H9 (cell line): Measurements from ENCODE around the gene COL4A2. TPM values are rescaled to one million over a fixed set of nuclear protein-coding genes. Genes with fewer than 3 reads are reported as not detected.

Experiments used
- DNase-seq: peaks from one replicate; pipeline ENCODE4 v3.0.0-alpha.2; 2017
- H2AFZ ChIP-seq: one replicate; pipeline ENCODE4 v1.6.1; 2013; ENCODE audit warnings: mild to moderate bottlenecking, low read length, control low read depth, moderate library complexity
- H2AK5ac ChIP-seq: 2 replicates; pipeline ENCODE4 v1.6.1; 2013; ENCODE audit warnings: low read length, control low read depth, mixed read lengths; ENCODE audit not compliant: insufficient read length
- H2BK120ac ChIP-seq: one replicate; pipeline ENCODE4 v1.6.1; 2013; ENCODE audit warnings: low read depth, mild to moderate bottlenecking, low read length, control low read depth, inconsistent platforms; ENCODE audit not compliant: poor library complexity, severe bottlenecking
- H2BK12ac ChIP-seq: 2 replicates; pipeline ENCODE4 v1.6.1; 2013; ENCODE audit warnings: low read length, control low read depth, mixed read lengths, low read depth; ENCODE audit not compliant: insufficient read length
- H2BK15ac ChIP-seq: 2 replicates; pipeline ENCODE4 v1.6.1; 2013; ENCODE audit warnings: low read depth, low read length, control low read depth
- H2BK20ac ChIP-seq: one replicate; pipeline ENCODE4 v1.6.1; 2013; ENCODE audit warnings: low read depth, mild to moderate bottlenecking, low read length, control low read depth, inconsistent platforms; ENCODE audit not compliant: poor library complexity, severe bottlenecking
- H2BK5ac ChIP-seq: 2 replicates; pipeline ENCODE4 v1.6.1; 2013; ENCODE audit warnings: low read length, control low read depth, mixed read lengths; ENCODE audit not compliant: insufficient read length
- H3K14ac ChIP-seq: 2 replicates; pipeline ENCODE4 v1.6.1; 2013; ENCODE audit warnings: low read length, control low read depth; ENCODE audit not compliant: insufficient read depth
- H3K18ac ChIP-seq: 2 replicates; pipeline ENCODE4 v1.6.1; 2013; ENCODE audit warnings: low read depth, mild to moderate bottlenecking, mixed read lengths, low read length, control low read depth; ENCODE audit not compliant: insufficient read length
- H3K23ac ChIP-seq: 2 replicates; pipeline ENCODE4 v1.6.1; 2013; ENCODE audit warnings: low read length, control low read depth, mixed read lengths, low read depth; ENCODE audit not compliant: insufficient read length
- H3K23me2 ChIP-seq: 2 replicates; pipeline ENCODE4 v1.6.1; 2013; ENCODE audit warnings: low read depth, mild to moderate bottlenecking, mixed read lengths, low read length, control low read depth; ENCODE audit not compliant: insufficient read length, poor library complexity, severe bottlenecking
- H3K27ac ChIP-seq: 2 replicates; pipeline ENCODE4 v1.5.1; 2013; ENCODE audit warnings: low read length, control low read depth, mixed read lengths, low read depth; ENCODE audit not compliant: insufficient read length
- H3K27me3 ChIP-seq: 2 replicates; pipeline ENCODE4 v1.6.1; 2013; ENCODE audit warnings: low read length, control low read depth, inconsistent platforms; ENCODE audit not compliant: insufficient read depth
- H3K4ac ChIP-seq: 2 replicates; pipeline ENCODE4 v1.6.1; 2013; ENCODE audit warnings: low read depth, mild to moderate bottlenecking, control low read depth, inconsistent platforms, low read length, moderate library complexity
- H3K4me1 ChIP-seq: 2 replicates; pipeline ENCODE4 v1.6.1; 2013; ENCODE audit warnings: low read length, control low read depth, inconsistent platforms; ENCODE audit not compliant: insufficient read depth
- H3K4me2 ChIP-seq: 2 replicates; pipeline ENCODE4 v1.6.1; 2013; ENCODE audit warnings: low read length, control low read depth, mixed read lengths; ENCODE audit not compliant: insufficient read length, insufficient read depth
- H3K56ac ChIP-seq: 2 replicates; pipeline ENCODE4 v1.6.1; 2013; ENCODE audit warnings: low read depth, mild to moderate bottlenecking, mixed read lengths, low read length, control low read depth; ENCODE audit not compliant: insufficient read length
- H3K79me1 ChIP-seq: 2 replicates; pipeline ENCODE4 v1.6.1; 2013; ENCODE audit warnings: low read depth, mild to moderate bottlenecking, moderate library complexity, low read length, control low read depth, inconsistent platforms; ENCODE audit not compliant: insufficient read depth, poor library complexity, severe bottlenecking
- H3K79me2 ChIP-seq: 2 replicates; pipeline ENCODE4 v1.6.1; 2013; ENCODE audit warnings: low read length, control low read depth, inconsistent platforms; ENCODE audit not compliant: insufficient read depth
- H3K9ac ChIP-seq: 2 replicates; pipeline ENCODE4 v1.6.1; 2013; ENCODE audit warnings: low read length, control low read depth, mixed read lengths; ENCODE audit not compliant: insufficient read length; ENCODE audit errors: extremely low read depth
- H3K9me3 ChIP-seq: one replicate; pipeline ENCODE4 v1.6.1; 2013; ENCODE audit warnings: low read depth, low read length, inconsistent platforms; ENCODE audit not compliant: control insufficient read depth
- H3T11ph ChIP-seq: one replicate; pipeline ENCODE4 v1.6.1; 2013; ENCODE audit warnings: mild to moderate bottlenecking, low read length, control low read depth, inconsistent platforms
- H4K20me1 ChIP-seq: one replicate; pipeline ENCODE4 v1.6.1; 2013; ENCODE audit not compliant: control insufficient read depth, insufficient read length, insufficient read depth
- H4K5ac ChIP-seq: 2 replicates; pipeline ENCODE4 v1.6.1; 2013; ENCODE audit warnings: low read depth, mild to moderate bottlenecking, mixed read lengths, low read length, control low read depth; ENCODE audit not compliant: insufficient read length
- H4K8ac ChIP-seq: replicated peaks from 2 replicates; pipeline ENCODE4 v1.6.1; 2013; ENCODE audit warnings: low read length, control low read depth, mixed read lengths, low read depth; ENCODE audit not compliant: insufficient read length
- H4K91ac ChIP-seq: 2 replicates; pipeline ENCODE4 v1.6.1; 2013; ENCODE audit warnings: low read depth, mild to moderate bottlenecking, moderate library complexity, mixed read lengths, low read length, control low read depth; ENCODE audit not compliant: insufficient read length
- H3K27ac Mint-ChIP-seq, 3 experiments: 2 replicates in 2 of 3; 3 replicates in 1 of 3; pipeline ENCODE4 v1.8.0; 2020 to 2021; ENCODE audit warnings: mixed read lengths in 3 of 3, mild to moderate bottlenecking in 1 of 3, moderate library complexity in 1 of 3
- H3K27me3 Mint-ChIP-seq: 2 replicates; pipeline ENCODE4 v1.8.0; 2021; ENCODE audit warnings: low read depth, mild to moderate bottlenecking, moderate library complexity, mixed read lengths
- H3K36me3 Mint-ChIP-seq, 3 experiments: 2 replicates in 2 of 3; 3 replicates in 1 of 3; pipeline ENCODE4 v1.8.0; 2020 to 2021; ENCODE audit warnings: low read depth in 3 of 3, mixed read lengths in 3 of 3; ENCODE audit not compliant: insufficient read depth in 1 of 3
- H3K4me1 Mint-ChIP-seq, 2 experiments: 2 replicates each; pipeline ENCODE4 v1.8.0; 2020; ENCODE audit warnings: mixed read lengths in 2 of 2
- H3K4me3 Mint-ChIP-seq, 2 experiments: 2 replicates in 1 of 2; 3 replicates in 1 of 2; pipeline ENCODE4 v1.8.0; 2020 to 2021; ENCODE audit warnings: mild to moderate bottlenecking in 2 of 2, mixed read lengths in 2 of 2, moderate library complexity in 1 of 2
- H3K9me3 Mint-ChIP-seq, 2 experiments: 2 replicates in 1 of 2; 3 replicates in 1 of 2; pipeline ENCODE4 v1.8.0; 2020; ENCODE audit warnings: mild to moderate bottlenecking in 2 of 2, mixed read lengths in 2 of 2, moderate library complexity in 1 of 2
- WGBS: extraction: QIAGEN DNeasy Blood & Tissue Kit; methylation state at CpG from one replicate; pipeline ENCODE4 v1.1.7; 2013; ENCODE audit warnings: missing lambda C conversion rate, low lambda C conversion rate, mixed read lengths; ENCODE audit not compliant: insufficient read length; ENCODE audit errors: extremely low coverage; 5-methylcytosine and 5-hydroxymethylcytosine counted together
- total RNA-seq: library from RNA; stranded (reverse); gene quantifications from 2 replicates; pipeline ENCODE4 v1.2.1, GENCODE V29; 2021
- TF ChIP-seq, protein P1 (sequence below): fragments of 200-600 bp; sonication (generic); conservative IDR thresholded peaks from 3 replicates; pipeline ENCODE4 v1.8.0; 2021; ENCODE audit warnings: antibody characterized with exemption, mild to moderate bottlenecking

Gene COL4A2
- total RNA-seq, 1 experiment from 2014 or later = 76.5 TPM

DNA sequence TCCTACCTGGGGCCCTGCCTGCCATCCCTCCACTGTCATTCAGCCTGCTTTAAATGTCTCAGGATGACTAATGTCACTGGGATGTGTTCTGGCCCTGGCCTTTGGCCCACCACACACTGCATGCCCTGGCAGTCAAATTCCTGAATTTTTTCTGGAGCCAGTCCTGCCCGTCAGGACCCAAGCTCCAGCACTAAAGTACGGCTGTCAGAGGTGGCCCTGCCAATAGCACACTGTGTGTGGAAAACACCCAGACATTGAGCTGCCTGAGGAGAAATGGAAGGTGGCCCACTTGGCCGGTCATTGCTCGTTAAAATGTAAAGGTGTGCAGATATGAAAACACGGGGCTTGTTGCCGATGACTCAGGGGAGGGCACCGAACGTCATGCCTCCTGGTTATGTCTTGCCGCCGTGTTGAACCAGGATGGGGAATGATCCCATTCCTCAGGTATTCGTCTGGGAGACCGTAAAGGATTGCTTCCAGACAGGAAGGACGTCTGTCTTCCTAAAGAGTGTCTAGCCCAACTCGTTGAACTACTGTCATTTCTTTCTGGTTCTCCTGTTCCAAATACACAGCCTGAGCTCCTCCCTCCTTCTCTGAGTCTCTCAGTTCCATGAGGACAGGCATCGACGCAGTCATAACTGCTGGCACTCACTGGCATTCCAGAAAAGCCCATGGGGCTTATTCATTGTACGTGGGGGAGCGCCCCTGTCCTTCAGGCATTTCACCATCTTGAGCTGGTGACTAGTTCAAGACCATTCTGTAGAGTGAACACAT, 40.6 kb downstream of the COL4A2 start:
- no peak overlapping the region for H3K23ac ChIP-seq
- H2AFZ ChIP-seq = no peak overlapping the region
- H3K79me1 ChIP-seq = peaks cover 3% of the 10 kb centered on the region
- no peaks in the 10 kb centered on the region for H3K27me3 Mint-ChIP-seq
- TF ChIP-seq, protein P1, sequence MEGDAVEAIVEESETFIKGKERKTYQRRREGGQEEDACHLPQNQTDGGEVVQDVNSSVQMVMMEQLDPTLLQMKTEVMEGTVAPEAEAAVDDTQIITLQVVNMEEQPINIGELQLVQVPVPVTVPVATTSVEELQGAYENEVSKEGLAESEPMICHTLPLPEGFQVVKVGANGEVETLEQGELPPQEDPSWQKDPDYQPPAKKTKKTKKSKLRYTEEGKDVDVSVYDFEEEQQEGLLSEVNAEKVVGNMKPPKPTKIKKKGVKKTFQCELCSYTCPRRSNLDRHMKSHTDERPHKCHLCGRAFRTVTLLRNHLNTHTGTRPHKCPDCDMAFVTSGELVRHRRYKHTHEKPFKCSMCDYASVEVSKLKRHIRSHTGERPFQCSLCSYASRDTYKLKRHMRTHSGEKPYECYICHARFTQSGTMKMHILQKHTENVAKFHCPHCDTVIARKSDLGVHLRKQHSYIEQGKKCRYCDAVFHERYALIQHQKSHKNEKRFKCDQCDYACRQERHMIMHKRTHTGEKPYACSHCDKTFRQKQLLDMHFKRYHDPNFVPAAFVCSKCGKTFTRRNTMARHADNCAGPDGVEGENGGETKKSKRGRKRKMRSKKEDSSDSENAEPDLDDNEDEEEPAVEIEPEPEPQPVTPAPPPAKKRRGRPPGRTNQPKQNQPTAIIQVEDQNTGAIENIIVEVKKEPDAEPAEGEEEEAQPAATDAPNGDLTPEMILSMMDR = no peak
- H3K27me3 ChIP-seq = no peaks in the 10 kb centered on the region
- no peak overlapping the region for H2BK120ac ChIP-seq
- no peak for DNase-seq
- H2BK12ac ChIP-seq = no peak overlapping the region
- no peak overlapping the region for H4K8ac ChIP-seq
- no peak overlapping the region for H3K14ac ChIP-seq
- no peak overlapping the region for H3K27ac ChIP-seq
- H4K20me1 ChIP-seq = no peaks in the 10 kb centered on the region
- H3K9me3 Mint-ChIP-seq = no peaks in the 10 kb centered on the region; a peak in 1 of 5 replicates
- no peaks in the 10 kb centered on the region for H3K79me2 ChIP-seq
- peak overlapping the region in 2 of 3 experiments; percentile 53 to 69; a peak in 3 of 7 replicates for H3K27ac Mint-ChIP-seq
- no peak overlapping the region for H3K4me3 Mint-ChIP-seq
- H2BK20ac ChIP-seq = no peak overlapping the region
- H4K5ac ChIP-seq = no peak overlapping the region
- H3K36me3 Mint-ChIP-seq = no peaks in the 10 kb centered on the region; a peak in 1 of 7 replicates
- no peak overlapping the region for H3T11ph ChIP-seq
- no peaks in the 10 kb centered on the region for H3K23me2 ChIP-seq
- no peak overlapping the region for H3K4ac ChIP-seq
- H3K4me2 ChIP-seq = no peak overlapping the region
- no peak overlapping the region for H3K18ac ChIP-seq
- H3K9me3 ChIP-seq = no peaks in the 10 kb centered on the region
- no peak overlapping the region for H2BK5ac ChIP-seq
- no peak overlapping the region for H3K56ac ChIP-seq
- H2BK15ac ChIP-seq = no peak overlapping the region
- no peak overlapping the region for H3K9ac ChIP-seq
- WGBS = no CpG with 5 or more reads among the region's 18 CpGs
- H3K4me1 ChIP-seq = no peaks in the 10 kb centered on the region; the same call in 1 of the 2 replicates
- H2AK5ac ChIP-seq = no peak overlapping the region
- H4K91ac ChIP-seq = no peak overlapping the region
- peaks cover 7 to 14% of the 10 kb centered on the region in 2 experiments for H3K4me1 Mint-ChIP-seq
